Hippocampal formation (tissue), 2 donors: Measurements from ENCODE around the gene WSCD1.

ENCODE experiments used
- DNase-seq, 2 donors: peaks; one replicate each; lab custom pipeline; 2025; lab: John Stamatoyannopoulos, UW

WSCD1 gene

DNA sequence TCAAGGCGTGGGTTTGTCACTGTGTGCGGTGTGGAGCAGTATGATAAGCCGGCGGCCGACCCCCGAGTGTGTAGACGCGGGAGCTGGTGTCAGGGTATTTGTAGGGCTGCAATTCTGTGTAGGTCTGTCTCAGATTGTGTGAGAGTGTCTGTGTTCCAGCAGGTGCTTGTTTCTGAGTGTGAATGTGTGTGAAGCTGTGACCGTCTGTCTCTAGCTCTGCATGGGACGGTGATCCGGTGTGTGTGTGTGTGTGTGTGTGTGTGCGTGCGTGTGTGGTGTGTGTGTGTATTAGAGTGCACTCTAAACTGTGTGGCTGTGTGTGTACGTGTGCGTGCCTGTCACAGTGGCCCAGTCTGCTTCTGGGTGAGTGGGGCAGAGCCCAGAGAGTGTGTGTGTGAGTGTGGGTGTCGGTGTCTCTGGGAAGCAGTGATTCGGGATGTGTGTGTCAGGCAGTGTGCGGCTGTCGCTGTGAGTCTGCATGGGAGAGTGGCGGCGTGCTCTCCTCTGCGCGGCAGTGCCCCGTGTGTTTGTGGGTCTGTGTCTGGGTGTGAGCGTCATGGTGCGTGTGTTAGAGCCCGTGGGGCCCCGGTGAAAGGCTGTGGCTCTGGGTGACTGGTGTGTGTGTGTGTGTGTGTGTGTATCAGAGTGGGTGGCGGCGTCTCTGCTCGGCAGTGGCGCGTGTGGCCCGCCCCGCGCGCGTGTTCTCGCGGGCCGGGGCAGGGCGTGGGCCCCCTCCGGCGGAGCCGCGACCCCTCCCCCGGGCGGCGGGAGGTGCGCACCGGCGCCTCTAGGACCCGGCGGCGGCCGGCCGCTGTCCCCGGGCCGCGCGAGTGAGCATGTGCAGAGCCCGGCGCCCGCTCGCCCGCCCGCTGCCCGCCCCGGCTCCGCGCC is at the start of gene WSCD1:
TSS of gene WSCD1 (plus strand) at position 841 of the 891 bp plus-strand sequence. CDS start 10,280 bp downstream, outside the sequence.
- DNase-seq: peak; percentile 57 to 58

DNA sequence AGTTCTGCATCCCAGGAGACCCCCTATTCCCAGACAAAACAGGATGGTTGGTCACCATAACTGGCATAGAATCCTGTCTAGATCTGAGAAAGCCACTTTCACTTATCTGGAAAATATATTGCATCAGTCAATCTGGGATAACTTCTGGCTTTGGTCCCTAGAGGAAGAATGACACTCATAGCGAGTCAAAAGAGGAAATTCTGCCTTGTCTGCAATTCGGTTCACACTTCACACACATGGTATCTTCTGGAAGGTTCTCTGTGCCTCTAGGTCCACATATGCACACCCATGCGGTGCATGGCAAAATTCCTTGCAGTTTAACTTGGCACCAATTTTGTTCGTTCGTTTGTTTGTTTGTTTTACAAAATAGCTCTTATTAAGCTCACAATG is 49.2 kb upstream of the WSCD1 start:
- DNase-seq: no peak

DNA sequence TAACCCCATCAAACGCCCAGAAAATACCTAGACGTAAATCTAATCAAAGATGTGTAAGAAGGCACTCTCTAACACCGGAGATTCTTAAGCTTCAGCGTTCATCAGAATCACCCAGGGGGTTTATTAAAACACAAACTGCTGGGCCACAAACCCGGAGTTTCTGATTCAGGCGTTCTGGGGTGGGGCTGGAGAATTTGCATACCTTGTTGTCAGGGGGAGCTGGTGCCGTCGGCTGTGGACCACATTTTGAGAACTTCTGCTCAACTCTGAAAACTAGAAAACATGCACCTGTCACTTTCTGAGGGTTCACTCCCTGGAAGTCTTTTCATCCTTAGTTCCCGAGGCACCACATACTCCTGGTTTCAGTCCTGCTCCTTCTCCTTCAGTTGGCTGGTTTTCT is 48.6 kb upstream of the WSCD1 start:
- no peak for DNase-seq

DNA sequence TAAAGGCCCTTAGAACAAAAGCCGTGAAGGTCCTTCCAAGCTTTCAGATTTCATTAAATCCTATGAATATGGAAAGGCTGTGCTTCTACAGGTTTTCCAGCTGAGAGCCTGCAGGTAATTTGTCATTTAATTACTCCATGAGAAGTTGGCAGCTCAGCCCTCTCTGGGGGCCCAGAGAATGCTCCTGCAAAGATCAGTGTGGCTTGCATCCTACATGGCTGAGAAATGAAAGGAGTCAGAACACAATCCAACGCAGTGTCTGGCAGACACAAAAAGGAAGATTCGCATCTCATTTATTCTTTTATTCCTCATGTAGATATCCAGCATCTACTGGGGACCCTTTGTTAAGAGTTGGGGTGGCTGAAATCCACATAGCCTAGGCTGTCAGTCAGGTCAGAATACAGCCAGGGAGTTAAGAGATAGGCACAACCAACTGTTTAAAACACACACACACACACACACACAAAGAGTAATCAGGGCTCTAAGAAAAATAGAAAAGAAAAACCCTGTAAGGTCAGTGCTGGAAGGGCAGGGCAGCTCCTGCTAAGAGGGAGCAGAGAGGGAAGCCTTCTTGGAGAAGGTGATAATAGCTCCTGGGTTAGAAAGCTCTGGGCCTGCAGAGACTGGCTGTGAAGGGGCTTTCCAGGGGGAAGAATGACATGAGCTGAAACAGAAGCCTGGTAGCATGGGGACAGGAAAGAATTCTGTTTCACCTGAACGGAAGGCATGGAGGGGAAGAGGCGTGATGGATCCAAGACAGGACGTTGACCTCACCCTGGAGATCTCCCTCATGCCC is 46.9 kb upstream of the WSCD1 start:
- DNase-seq: no peak

DNA sequence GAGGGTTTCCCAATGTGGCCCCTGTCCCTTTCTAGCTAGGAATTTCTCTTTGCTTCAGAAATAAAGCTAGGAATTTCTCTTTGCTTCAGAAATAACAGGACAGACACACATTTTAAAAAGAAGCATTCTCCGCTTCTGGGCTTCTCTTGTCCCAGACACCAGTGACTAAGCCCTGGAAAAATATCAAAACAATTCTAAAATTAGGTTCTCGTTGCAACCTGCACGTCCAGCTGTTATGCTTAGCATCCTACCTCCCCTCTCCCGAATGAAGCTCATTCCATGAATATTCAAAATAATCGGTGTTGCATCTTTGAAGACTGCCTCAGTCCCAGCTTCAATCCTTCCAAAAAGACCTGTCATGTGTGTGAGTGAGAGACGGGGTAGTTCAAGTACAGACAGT is 45.6 kb upstream of the WSCD1 start:
- DNase-seq: no peak

DNA sequence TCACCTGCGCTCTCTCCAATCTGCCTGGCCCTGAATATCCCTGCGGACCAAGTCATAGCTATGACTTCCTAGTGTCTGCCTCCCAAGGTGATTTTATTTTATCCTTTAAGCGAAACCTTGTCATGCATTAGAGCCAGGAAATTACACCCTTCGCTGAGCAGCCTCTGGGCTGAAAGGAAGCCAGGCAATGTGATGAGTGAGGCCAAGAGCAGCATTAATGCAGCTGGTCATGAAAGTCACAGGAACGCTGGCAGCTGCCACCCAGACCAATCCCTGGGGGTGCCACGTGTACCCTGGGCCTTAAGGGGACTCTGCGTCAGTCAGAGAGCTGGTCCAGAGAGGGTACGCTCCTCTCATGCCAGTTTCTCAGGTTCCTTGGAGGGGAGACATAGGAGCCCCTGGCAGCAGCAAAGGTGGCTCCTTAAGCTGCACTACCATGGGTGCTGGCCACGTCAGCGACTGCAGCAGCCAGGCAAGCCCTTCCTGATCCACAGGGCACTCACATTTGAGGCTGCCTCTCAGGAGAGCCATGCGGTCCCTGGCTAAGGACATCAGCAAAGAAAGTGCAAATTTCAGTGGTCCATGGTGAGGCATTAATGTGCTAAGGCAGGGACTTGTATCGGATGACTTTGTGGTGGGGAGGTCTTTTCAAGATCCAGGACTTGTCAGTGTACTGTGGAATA is 42.7 kb upstream of the WSCD1 start:
- DNase-seq: no peak

DNA sequence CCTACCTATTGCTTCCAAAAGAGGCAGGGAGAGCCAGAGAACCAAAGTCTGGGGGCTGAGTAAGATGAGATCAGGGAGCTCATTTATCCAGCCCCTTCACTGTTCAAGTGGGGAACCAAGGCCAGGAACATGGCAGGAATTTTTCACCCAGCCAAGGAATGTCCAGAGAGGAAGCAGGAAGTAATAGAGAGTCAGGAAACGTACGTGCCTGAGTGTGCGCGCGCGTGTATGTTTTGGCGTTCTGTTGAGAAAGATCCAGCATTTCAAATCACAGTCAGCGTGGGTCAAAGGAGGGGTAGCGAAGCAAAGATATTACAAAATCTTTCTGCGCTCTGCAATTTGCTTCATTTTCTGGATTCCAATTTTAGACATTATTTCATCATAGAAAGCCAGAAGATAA is 41.9 kb upstream of the WSCD1 start:
- no peak for DNase-seq

DNA sequence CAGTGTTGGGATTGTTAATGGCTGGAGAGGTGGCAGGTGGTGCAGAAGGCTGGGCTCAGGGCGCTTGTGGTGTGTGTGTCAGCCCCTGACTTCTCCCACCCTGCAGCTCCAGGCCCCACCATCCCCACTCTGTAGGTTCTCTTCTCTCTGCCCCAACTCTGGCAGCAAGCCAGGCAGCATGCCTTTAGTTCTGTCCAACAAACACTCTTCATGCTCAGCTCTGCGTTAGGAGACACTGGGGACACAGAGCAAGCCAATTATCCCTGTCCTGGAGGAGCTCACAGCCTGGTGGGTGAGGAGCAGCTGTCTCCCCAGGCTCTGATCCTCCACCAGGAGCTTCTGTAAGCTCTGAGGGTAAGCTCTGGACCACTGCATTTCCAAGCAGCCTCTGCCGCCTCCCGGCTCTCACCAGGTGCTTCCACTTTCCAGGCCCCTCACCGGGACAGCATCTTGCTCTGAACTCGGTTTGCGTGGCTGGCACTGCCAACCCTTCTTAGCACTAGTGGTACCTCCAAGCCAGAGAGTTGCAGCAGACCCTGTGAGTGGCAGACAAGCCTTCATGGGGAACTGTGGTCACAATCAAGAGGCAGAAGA is 34.3 kb upstream of the WSCD1 start:
- DNase-seq: no peak

DNA sequence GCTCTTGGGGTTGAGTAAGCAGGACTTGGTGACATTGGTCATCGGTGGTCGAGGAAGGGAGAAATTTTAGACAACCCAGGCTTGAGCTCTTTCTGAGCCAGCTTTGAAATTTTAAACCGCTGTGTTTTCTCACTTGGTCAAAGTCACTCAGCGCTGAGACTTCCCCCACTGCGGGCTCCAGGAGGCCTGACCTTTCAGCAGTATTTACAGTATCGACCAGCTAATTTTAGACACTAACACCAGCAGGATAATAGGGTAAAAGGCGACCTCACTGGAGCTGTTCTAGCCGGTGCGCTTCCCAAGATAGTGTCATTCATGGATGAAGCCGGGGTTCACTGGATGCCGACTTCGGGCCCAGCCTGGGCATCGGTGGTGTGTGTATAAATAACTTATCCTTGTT is 29.7 kb upstream of the WSCD1 start:
- no peak for DNase-seq

DNA sequence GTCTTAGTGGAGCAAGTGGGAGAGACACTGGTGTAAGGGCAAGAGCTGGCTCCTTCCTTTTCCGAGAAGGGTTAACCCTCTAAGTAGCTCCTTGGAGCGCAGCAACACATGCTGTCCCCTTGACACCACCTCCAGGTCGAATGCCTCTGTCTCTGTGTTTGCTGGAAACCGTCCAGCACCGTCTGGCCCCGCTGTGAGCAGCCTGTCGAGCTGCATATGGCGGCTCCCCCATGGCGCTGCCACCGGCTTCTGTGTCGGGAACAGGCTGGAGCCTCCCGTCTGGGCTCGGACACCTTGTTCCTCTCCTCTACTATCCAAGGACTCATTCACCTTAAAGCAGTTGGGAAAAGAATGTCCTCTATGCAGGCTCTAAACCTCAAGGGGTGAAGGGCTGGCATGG is 28.9 kb upstream of the WSCD1 start:
- DNase-seq: no peak

DNA sequence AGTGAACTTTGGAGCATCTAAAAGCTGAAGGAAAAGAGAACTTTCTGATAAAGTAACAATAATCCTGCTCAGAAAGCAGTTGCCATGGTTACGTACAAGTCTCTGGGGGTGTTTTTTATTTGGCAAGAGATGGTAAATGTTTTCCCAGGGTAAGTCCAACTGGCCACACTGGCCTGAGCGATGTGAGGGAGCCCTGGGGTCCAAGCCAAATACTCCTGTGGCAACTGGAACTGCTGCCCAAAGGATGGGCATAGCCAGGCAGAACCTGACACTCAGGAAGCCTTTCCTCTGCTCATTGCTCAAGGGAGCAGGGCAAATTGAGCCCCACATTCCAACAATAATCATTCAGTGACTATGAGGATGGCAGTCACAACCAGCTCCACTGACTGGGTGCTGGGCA is 26.8 kb upstream of the WSCD1 start:
- DNase-seq: no peak

DNA sequence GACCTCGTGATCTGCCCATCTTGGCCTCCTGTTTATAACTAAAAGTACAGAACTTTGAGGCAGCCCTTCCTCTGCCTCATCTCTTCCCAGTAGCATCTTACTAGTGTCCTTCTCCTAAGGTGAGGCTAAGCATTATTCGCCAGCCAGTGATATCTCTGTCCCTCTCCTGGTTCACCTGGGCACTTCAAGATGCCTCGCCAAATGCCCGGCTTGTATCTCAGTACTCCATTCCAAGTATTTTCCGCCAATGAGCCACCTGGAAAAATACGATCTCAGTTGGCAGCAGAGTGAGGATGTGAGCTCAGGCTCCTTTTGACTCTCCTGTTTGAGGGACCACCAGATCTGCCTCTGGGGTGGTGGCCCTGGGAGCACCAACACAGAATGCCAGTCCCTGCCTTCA is 25.9 kb upstream of the WSCD1 start:
- DNase-seq: no peak

DNA sequence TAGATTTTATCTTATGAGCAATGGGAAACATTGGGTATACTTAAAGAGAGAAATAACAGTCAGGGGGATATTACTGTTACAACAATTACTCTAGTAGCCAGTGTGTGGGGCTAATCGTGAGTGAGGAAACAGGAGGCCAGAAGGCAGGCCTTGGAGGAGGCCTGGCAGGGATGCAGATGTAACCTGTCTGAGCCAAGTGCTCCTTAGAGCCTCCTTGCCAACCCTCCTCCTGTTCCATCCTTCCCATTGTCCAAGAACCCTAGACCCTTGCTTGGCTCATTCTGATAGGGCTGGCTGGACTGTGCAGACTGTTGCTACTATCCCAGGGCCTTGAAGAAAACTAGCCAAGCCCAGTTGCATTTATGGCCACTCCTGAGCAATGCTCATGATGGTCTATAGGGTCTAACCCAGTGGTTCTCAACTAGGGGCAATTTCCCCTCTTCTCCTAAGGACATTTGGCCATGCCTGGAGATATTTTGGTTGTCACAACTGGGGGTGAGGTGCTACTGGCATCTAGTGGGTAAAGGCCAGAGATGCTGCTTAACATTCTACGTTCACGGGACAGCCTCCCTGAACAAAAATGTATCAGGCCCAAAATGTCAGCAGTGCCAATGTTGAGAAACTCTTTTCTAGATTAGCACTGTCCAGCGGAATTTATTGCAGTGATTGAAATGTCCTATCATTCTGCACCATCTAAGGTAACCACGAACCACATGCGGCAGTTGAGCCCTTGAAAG is 24.4 kb upstream of the WSCD1 start:
- DNase-seq: no peak

DNA sequence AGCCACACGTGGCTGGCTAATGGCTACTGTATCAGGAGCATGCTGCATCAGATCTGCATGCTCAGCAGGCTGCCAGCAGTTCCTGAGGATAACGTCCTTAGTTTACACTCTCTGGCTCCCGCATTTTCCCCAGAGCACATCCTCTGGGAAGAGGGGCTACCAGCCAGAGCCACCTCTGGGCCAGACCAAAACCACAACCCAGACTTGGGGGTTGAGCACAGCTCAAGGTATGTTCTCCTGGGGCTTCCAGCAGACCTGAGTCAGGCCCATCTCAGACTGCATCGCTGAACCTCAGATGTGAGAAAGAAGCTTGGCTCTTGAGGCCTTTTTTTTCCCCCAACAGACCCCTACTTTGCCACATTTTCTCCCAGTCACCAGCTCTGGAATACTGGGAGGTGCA is 23.7 kb upstream of the WSCD1 start:
- DNase-seq: no peak

DNA sequence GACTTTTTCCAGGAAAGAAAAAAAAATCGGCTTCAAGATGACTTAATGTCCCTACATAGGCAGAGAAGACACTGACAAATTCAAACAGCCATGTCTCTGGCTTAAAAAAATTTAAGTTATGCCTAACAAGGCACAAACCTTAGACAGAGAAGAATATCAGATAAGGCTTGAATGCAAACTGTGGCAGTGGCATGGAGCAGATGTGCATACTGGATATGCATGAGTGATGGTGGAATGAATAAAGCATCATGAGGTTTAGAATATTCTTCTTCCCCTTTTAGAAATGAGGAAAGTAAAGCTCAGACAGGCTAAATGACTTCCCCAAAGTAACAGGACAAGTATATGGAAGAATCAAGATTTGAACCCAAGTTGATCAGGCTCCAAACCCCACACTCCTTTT is 23.2 kb upstream of the WSCD1 start:
- no peak for DNase-seq

DNA sequence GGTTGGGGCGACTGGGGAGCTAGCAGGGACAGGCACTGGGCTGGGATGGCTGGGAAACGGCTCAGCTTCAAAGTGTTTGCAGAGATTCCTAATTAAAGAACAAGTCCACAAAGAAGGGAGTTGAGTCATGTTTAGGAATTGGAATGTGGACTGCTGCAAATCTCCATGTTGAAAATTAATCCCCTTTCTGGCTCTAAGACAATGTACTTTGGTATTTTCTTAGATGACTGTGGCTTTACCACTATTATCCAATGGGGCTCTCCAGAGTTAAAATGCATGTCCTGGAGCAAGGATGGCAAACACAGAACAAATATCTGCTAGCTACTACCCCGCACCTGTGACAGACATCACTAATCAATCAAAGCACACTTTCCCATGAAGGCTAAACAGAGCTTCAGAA is 22.2 kb upstream of the WSCD1 start:
- no peak for DNase-seq

DNA sequence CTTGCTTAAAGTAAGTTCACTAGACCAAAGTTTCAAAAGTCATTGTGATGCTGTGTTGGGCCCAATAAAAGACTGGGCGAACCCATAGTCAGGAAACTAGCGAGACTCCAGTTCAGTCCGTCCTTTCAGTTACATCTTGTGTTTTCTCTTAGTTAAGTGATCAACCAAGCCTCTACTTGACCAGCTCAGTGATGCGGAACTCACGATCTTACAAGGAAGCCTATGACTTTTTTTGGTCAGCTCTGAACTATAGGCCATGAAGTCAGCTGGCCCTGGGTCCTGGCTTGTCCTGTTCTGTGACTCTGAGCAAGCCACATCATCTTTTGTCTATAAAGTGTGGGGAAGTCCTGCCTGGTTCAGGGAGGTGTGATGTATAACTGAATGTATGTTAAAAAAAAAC is 21.7 kb upstream of the WSCD1 start:
- DNase-seq: no peak

DNA sequence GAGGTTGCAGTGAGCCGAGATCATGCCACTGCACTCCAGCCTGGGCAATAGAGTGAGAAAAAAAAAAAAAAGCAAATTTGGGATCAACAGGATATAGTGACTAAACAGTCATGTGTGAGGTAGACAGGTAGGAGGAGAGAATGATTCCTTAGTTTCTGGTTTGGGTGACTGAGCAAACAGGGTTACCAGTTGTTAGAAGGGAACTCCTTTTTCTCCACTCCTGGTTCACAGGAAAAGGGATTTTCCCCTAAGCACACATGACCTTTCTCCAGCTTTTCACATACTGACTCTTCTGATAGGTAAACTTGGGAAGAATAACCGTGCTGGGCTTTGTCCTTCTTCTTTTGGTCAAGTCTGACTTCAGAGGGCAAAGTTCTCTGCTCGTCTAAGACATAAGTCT is 17.3 kb upstream of the WSCD1 start:
- DNase-seq: no peak

DNA sequence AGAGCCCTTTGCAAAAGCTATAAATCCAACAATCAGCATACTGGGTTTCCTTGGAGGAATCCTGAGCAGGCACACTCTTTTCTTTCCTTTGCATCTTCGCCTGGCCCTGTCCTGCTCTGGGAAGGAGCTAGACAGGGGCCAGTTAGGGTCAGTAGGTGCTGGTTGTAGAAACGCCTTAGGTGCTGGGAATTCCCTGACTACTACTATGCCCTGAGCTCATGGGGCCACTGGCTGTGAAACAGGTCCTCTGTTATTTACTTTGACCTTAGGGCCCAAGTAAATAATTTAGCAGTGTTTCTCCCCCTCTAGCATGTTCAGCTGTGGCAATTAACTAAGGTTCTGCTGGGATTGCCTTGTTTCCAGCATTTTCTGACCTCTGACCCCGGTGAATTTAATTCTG is 15.8 kb upstream of the WSCD1 start:
- DNase-seq: no peak

DNA sequence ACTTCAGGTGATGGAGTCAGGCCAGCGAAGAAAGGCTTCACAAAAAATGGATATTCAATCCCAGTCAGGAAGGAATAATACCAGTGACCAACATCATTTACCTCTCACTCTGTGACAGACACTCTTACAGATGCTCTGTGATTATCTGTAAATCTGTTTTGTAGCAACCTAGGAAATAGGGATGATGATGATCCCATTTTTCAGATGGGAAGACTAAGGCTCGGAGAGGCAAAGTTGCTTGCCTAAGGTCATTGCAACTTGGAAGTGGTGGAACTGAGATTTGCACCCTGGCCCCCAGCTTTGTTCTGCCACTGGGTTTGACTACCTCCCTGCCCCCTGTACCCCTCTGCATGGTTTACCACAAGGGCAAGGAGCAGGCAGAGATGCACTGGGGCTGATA is 14.1 kb upstream of the WSCD1 start:
- no peak for DNase-seq

DNA sequence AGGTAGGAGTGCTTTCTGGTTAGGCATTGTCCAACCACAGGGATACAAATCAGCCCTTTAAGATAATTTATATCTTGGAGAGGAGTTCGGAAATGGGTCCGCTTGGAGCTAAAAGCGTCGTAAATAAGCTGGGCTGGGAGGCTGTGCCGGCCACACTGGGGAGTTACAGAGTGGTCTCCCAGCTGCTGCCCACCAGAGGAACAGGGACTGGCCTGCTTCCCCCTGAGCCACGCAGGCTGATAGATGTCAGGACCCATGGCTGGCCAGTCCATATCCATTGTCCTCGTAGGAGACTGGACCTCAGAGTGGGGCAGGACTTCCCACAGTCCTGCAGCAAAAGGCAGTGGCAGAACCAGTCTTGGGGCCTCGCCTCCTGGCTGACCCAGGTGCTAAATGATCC is 12.6 kb upstream of the WSCD1 start:
- no peak for DNase-seq

DNA sequence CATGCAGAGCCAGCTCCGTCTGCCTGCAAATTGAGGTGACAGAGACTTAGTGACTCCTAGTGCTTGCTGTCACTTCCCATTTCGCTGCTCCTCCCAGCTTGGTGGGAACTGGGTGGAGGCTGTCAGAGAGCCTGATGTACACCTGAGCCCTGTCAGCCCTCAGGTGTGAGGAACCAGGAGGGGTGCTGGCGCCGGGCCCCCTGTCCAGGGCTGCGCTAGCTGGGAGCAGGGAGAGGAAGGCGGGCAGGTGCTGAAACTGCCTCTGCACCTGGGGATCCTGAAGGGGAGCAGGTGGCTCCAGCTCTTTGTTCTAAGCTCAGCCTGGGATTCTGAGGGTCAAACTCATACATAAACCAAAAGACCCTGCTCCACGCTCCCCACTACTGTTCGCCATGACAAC is 10.8 kb upstream of the WSCD1 start:
- DNase-seq: no peak
